ENCODE data around the gene TXNRD2.

GRCh38 chr22:19874307-19875060, 67.1 kb downstream of the TXNRD2 start:
- TF ChIP-seq GATA2 (IDR thresholded peaks at IDR 0.05; ENCODE audit: low read depth, low read length) (no peak), GATA3 (IDR thresholded peaks at IDR 0.05; ENCODE audit: low read depth, low read length) (no peak)
